ENCODE data around the gene NUP54.

Gene NUP54

GRCh38 chr4:76074468-76074867 is 73.7 kb downstream of the NUP54 start, which contains the start of gene ART3:
TSS of gene ART3 (plus strand) at chr4:76074709. CDS start at chr4:76075890, 1,181 bp downstream.
- no peaks in the 10 kb centered on the region for H3K36me3 ChIP-seq (ENCODE audit: insufficient read depth, low read length)
- no peak within 1 kb of the TSS for H3K9ac ChIP-seq (ENCODE audit: low read depth, low read length)
- H3K9me3 ChIP-seq (ENCODE audit: control insufficient read depth, insufficient read depth, low read length) = no peaks in the 10 kb centered on the region
- peaks cover 19% of the 10 kb centered on the region for H3K4me1 ChIP-seq (ENCODE audit: insufficient read depth, low read length)

GRCh38 chr4:76072760-76073159 is 75.4 kb downstream of the NUP54 start:
- Histone ChIP-seq H3K9ac (ENCODE audit: low read depth, low read length) (no peak overlapping the region), H3K36me3 (ENCODE audit: insufficient read depth, low read length) (no peaks in the 10 kb centered on the region), H3K4me1 (ENCODE audit: insufficient read depth, low read length) (peaks cover 19% of the 10 kb centered on the region), H3K9me3 (ENCODE audit: control insufficient read depth, insufficient read depth, low read length) (no peaks in the 10 kb centered on the region)

GRCh38 chr4:76067652-76068286 is 80.4 kb downstream of the NUP54 start:
- Histone ChIP-seq H3K4me1 (ENCODE audit: insufficient read depth, low read length) (peaks cover 5% of the 10 kb centered on the region; the same call in 1 of the 2 replicates), H3K9me3 (ENCODE audit: control insufficient read depth, insufficient read depth, low read length) (no peaks in the 10 kb centered on the region), H3K9ac (ENCODE audit: low read depth, low read length) (no peak overlapping the region), H3K36me3 (ENCODE audit: insufficient read depth, low read length) (no peaks in the 10 kb centered on the region)

GRCh38 chr4:76066546-76066945 is 81.7 kb downstream of the NUP54 start:
- no peaks in the 10 kb centered on the region for H3K4me1 ChIP-seq (ENCODE audit: insufficient read depth, low read length)
- H3K9ac ChIP-seq (ENCODE audit: low read depth, low read length) = no peak overlapping the region
- H3K36me3 ChIP-seq (ENCODE audit: insufficient read depth, low read length) = no peaks in the 10 kb centered on the region
- no peaks in the 10 kb centered on the region for H3K9me3 ChIP-seq (ENCODE audit: control insufficient read depth, insufficient read depth, low read length)
